ENCODE measurements around the gene TNS3. TPM values are rescaled to one million over a fixed set of nuclear protein-coding genes. Genes with fewer than 3 reads are reported as not detected.

TNS3 gene
- total RNA-seq, 1 donor from 2014 or later = 89.8 TPM

GRCh38 chr7:47531584-47532492 lies 50.1 kb downstream of the TNS3 start:
- no peak for DNase-seq (ENCODE audit: low spot score in 2 of 2)
- intact Hi-C loops (cut with DNase I) = no loop called here
- Histone ChIP-seq H3K27me3 (no peaks in the 10 kb centered on the region), H3K27ac (no peak overlapping the region), H3K36me3 (peaks cover under 1 to 18% of the 10 kb centered on the region in 2 donors), H3K4me3 (no peak overlapping the region), H3K4me1 (peaks cover 1 to 7% of the 10 kb centered on the region in 2 donors), H3K9me3 (no peaks in the 10 kb centered on the region)
- TF ChIP-seq, protein P1, sequence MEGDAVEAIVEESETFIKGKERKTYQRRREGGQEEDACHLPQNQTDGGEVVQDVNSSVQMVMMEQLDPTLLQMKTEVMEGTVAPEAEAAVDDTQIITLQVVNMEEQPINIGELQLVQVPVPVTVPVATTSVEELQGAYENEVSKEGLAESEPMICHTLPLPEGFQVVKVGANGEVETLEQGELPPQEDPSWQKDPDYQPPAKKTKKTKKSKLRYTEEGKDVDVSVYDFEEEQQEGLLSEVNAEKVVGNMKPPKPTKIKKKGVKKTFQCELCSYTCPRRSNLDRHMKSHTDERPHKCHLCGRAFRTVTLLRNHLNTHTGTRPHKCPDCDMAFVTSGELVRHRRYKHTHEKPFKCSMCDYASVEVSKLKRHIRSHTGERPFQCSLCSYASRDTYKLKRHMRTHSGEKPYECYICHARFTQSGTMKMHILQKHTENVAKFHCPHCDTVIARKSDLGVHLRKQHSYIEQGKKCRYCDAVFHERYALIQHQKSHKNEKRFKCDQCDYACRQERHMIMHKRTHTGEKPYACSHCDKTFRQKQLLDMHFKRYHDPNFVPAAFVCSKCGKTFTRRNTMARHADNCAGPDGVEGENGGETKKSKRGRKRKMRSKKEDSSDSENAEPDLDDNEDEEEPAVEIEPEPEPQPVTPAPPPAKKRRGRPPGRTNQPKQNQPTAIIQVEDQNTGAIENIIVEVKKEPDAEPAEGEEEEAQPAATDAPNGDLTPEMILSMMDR (IDR thresholded peaks at IDR 0.05) = no peak

- Histone ChIP-seq H3K27me3 (no peaks in the 10 kb centered on the region), H3K4me3 (no peak overlapping the region), H3K9me3 (no peaks in the 10 kb centered on the region), H3K4me1 (no peaks in the 10 kb centered on the region), H3K27ac (no peak overlapping the region), H3K36me3 (peaks cover 11 to 35% of the 10 kb centered on the region in 2 donors)
- intact Hi-C loops (cut with DNase I) = no loop called here
- TF ChIP-seq, protein P1 (IDR thresholded peaks at IDR 0.05) = no peak
- no peak for DNase-seq (ENCODE audit: low spot score in 2 of 2)
Measured at GRCh38 chr7:47529826-47530555, 51.9 kb downstream of the TNS3 start.

GRCh38 chr7:47529405-47529804 lies 52.5 kb downstream of the TNS3 start:
- no peak for DNase-seq (ENCODE audit: low spot score in 2 of 2)
- H3K27me3 ChIP-seq = no peaks in the 10 kb centered on the region
- H3K9me3 ChIP-seq = no peaks in the 10 kb centered on the region
- no peak overlapping the region for H3K4me3 ChIP-seq
- no peak overlapping the region for H3K27ac ChIP-seq
- H3K36me3 ChIP-seq = peaks cover 11 to 37% of the 10 kb centered on the region in 2 donors
- H3K4me1 ChIP-seq = no peaks in the 10 kb centered on the region
- intact Hi-C loops (cut with DNase I) = no loop called here
- TF ChIP-seq, protein P1 (IDR thresholded peaks at IDR 0.05) = no peak

DNA sequence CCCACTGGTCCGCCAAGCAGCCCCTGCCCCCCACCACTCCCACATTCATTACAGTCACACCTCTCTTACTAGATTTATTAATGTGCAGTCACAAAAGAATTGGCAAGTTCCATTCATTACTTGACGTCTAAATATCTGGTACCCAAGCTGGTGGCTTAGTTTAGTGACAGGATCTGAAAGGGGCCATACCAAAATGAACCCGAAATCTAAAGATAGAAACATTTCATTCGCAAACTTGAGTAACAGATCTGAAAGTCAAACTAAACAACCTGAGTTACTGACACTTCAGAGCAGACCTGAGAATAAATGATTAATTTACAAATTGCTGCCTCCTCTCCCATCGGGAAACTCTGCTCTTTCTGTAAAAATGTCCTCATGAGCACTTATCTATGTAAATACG lies 53.4 kb downstream of the TNS3 start:
- H3K27ac ChIP-seq = no peak overlapping the region
- TF ChIP-seq, protein P1 (IDR thresholded peaks at IDR 0.05) = no peak
- H3K36me3 ChIP-seq = peaks cover 11 to 42% of the 10 kb centered on the region in 2 donors
- no peaks in the 10 kb centered on the region for H3K27me3 ChIP-seq
- intact Hi-C loops (cut with DNase I) = no loop called here
- no peak overlapping the region for H3K4me3 ChIP-seq
- no peaks in the 10 kb centered on the region for H3K9me3 ChIP-seq
- no peak for DNase-seq (ENCODE audit: low spot score in 2 of 2)
- no peaks in the 10 kb centered on the region for H3K4me1 ChIP-seq

DNA sequence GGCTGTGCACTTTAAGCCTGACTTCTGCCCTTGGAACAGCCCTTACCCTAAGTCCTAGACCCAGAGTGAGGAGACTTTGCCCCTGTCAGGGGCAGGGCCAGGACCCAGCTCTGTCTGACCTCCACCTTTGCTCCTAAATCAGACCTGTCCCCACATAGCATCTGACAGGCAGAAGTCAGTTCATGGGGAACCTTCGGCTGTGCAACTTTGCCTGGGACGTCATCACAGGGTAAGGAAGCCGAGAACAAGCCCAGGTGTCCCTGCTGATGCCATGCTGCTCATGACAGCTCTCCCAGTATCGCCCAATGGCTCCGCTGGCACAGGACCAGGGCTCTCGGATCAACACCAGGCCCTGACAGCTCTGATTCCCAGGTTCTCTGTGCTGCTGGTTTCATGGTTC lies 55.4 kb downstream of the TNS3 start:
- Histone ChIP-seq H3K27ac (no peak overlapping the region), H3K36me3 (peaks cover 11 to 42% of the 10 kb centered on the region in 2 donors), H3K9me3 (no peaks in the 10 kb centered on the region), H3K27me3 (no peaks in the 10 kb centered on the region), H3K4me3 (no peak overlapping the region), H3K4me1 (peaks cover 0 to 3% of the 10 kb centered on the region in 2 donors)
- TF ChIP-seq, protein P1 (IDR thresholded peaks at IDR 0.05) = no peak
- intact Hi-C loops (cut with DNase I) = no loop called here
- DNase-seq (ENCODE audit: low spot score in 2 of 2) = no peak

Measured in ascending aorta (tissue), 2 donors.